ENCODE measurements around the gene CLDN6.

CLDN6 gene

GRCh38 chr16:3038256-3038655 lies 20.3 kb upstream of the CLDN6 start:
- no peak for TF ChIP-seq CTCF (conservative IDR thresholded peaks at IDR 0.05)
- no peak overlapping the region for H3K27ac ChIP-seq

GRCh38 chr16:3036726-3037315 lies 18.8 kb upstream of the CLDN6 start, which contains the start of gene BICDL2:
BICDL2 (minus strand) TSS chr16:3036944; CDS start chr16:3035496, 1,448 bp downstream.
- peak within 1 kb of the TSS; percentile 41; the same call in 1 of the 2 replicates for H3K27ac ChIP-seq
- TF ChIP-seq CTCF (conservative IDR thresholded peaks at IDR 0.05): no peak

DNA sequence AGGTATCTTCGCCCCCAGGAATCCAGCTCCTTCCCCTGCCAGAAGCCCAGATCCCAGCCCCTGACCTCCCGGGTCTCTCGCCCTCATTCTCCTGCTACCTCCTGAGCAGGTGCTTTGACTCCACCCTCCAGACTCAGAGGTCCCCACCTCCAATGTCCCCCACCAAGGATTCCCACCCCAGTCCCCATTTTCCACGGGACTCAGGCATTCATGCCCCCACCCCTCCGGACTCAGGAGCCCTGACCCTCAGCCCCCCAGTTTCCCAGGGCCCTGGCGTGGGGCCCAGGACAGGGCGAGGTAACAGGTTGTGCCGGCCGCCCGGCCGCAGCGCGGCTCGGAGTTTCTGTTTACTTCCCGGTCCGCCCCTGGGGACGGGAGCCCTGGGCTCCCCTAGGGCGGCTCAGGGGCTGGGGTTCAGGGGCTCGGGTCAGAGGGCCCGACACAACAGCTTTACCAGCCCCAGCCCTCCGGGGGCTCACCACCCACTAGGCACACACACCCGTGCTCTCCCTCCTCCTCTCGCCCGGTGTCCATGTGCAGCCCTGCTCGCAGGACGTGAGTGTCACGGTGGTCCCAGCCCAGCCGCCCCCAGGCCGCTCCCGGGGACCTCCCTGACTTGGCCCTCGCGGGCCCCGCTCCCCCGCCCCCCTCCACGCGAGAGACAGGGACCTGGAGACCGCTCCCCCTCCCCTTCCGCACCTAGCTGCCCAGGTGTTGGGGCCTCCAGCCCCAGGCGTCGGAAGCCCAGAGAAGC lies 18.2 kb upstream of the CLDN6 start:
- TF ChIP-seq CTCF (conservative IDR thresholded peaks at IDR 0.05): no peak
- peak overlapping the region; percentile 41; the same call in 1 of the 2 replicates for H3K27ac ChIP-seq

DNA sequence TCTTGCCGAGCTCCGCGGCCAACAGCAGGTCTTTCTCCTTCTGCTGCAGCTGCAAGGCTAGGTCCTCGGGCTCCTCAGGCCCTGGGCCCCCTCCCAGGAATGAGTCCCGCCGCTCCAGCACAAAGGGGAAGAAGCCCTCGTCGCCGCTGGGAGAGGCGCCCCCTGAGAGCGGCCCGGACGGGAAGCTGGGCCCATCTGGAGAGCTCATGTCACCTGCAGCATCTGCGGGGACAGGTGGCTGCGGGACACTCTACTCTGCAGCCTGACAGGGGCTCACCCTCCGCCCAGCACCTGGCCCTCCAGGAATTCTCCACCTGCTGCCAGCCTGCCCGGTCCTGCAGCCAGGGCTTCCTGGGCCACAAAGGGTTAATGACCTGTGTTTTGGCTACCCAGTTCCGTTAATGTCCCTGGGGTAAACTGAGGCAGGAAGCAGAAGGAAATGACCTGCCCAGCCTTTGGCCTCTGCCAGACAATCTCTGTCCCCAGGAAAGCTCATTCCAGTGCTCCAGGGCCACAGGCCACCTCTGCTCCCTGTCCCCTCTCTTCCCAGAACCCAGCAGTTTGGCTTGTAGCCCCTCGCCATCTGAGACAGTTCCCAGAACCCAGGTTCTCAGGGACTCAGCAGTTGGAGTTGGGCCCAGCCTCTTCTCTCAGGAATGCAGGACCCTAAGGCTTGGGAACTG lies 17.4 kb upstream of the CLDN6 start:
- no peak overlapping the region for H3K27ac ChIP-seq
- TF ChIP-seq CTCF (conservative IDR thresholded peaks at IDR 0.05): no peak

DNA sequence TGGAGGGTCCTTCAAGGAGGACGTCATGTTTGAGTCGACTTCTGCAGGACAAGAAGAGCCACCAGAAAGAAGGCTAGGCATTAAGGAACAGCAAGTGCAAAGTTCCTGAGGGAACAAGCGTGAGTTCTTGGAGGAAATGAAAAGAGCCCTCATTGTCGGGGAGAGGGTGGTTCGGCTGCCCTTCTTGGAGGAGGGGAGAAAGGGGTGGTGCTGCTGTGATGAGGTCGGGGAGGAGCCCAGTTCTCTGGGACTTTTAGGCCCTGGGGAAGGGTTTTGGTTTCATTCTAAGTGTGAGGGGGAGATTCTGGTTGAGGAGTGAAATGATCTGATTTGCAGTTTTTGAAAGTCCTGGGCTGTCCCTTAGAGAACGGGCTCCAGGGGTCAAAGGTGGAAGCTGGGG lies 14.6 kb upstream of the CLDN6 start:
- H3K27ac ChIP-seq: no peak overlapping the region
- no peak for TF ChIP-seq CTCF (conservative IDR thresholded peaks at IDR 0.05)

- TF ChIP-seq CTCF (conservative IDR thresholded peaks at IDR 0.05): no peak
- no peak overlapping the region for H3K27ac ChIP-seq
Measured at GRCh38 chr16:3030222-3031212, 12.5 kb upstream of the CLDN6 start.

Measured in VCaP (cell line).